ENCODE results near the gene ADCY3. TPM values are rescaled to one million over a fixed set of nuclear protein-coding genes. Genes with fewer than 3 reads are reported as not detected.

ADCY3 gene
- polyA plus RNA-seq, 1 donor (not counting 4 experiments of a cell fraction or from before 2014, with no cell fraction given), result 33.2 TPM

DNA sequence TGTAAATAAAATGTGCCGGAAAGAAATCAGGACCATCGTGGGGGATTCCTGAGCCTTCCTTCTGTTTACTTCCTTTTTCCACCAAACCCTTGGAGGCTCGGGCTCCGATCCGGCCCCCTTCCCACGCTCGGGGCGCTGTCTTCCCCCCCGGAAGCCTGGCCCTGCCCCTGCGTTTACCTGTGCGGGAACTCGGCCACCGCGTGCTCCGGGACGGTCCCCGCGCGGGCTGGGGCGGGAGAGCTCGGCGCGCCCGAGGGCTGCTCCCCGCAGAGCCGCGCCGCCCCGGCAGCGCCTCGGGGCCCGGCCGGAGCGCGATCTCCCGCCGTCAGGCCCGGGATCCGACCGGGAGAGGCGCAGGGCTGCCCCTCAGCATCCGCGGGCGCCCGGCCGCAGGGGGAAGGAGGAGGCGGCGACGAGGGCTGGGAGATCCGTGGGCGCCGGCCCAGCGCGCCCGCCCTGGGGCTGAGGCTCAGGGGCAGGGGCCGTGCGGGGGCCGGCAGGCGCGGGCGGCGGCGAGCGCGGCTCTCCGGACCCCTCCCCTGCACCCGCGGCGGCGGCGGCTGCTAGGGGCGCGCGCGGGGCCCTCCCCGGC is 435 bp downstream of the ADCY3 start:
- H3K9ac ChIP-seq (ENCODE audit: control insufficient read depth, extremely low read depth, insufficient read depth, low read length), result peak overlapping the region; percentile 76
- DNase-seq (ENCODE audit: low read depth, low spot score) (no peak), FAIRE-seq (no peak)
- H3K36me3 ChIP-seq (ENCODE audit: control insufficient read depth in 2 of 2, extremely low read depth in 1 of 2, insufficient read depth in 2 of 2, low read length in 2 of 2), result peaks cover 7% of the 10 kb centered on the region in 2 experiments
- peak overlapping the region; percentile 93 for H3K4me2 ChIP-seq (ENCODE audit: control insufficient read depth, extremely low read depth, insufficient read depth, low read depth, low read length)
- H3K4me3 ChIP-seq (ENCODE audit: control insufficient read depth in 2 of 3, extremely low read depth in 1 of 3, insufficient read depth in 2 of 3, low read depth in 1 of 3, low read length in 3 of 3), result peak overlapping the region; percentile 46 to 83 (median 80)
- H3K27ac ChIP-seq (ENCODE audit: control insufficient read depth, insufficient read depth, low read length), result peak overlapping the region; percentile 60
- dilution Hi-C loops (cut with MboI; ENCODE audit: extremely low pct_ligation_motif_present, low sequenced_read_pairs), result no loop called here
- no peaks in the 10 kb centered on the region for H3K27me3 ChIP-seq (ENCODE audit: control insufficient read depth, extremely low read depth, insufficient read depth, low read length)
- peaks cover 14% of the 10 kb centered on the region for H3K4me1 ChIP-seq (ENCODE audit: control insufficient read depth, extremely low read depth, insufficient read depth, low read length)
- H3K79me2 ChIP-seq (ENCODE audit: control insufficient read depth, insufficient read depth, low read length), result peaks cover 39% of the 10 kb centered on the region
- H3K9me3 ChIP-seq (ENCODE audit: control insufficient read depth, low read depth, low read length), result no peaks in the 10 kb centered on the region
- H3K9me1 ChIP-seq (ENCODE audit: control insufficient read depth, extremely low read depth, insufficient read depth, low read length), result peaks cover 4% of the 10 kb centered on the region
- TF ChIP-seq, protein P1, sequence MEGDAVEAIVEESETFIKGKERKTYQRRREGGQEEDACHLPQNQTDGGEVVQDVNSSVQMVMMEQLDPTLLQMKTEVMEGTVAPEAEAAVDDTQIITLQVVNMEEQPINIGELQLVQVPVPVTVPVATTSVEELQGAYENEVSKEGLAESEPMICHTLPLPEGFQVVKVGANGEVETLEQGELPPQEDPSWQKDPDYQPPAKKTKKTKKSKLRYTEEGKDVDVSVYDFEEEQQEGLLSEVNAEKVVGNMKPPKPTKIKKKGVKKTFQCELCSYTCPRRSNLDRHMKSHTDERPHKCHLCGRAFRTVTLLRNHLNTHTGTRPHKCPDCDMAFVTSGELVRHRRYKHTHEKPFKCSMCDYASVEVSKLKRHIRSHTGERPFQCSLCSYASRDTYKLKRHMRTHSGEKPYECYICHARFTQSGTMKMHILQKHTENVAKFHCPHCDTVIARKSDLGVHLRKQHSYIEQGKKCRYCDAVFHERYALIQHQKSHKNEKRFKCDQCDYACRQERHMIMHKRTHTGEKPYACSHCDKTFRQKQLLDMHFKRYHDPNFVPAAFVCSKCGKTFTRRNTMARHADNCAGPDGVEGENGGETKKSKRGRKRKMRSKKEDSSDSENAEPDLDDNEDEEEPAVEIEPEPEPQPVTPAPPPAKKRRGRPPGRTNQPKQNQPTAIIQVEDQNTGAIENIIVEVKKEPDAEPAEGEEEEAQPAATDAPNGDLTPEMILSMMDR (optimal IDR thresholded peaks at IDR 0.05 in 1 of 3, IDR thresholded peaks at IDR 0.05 in 1 of 3, conservative IDR thresholded peaks at IDR 0.05 in 1 of 3; ENCODE audit: extremely low read depth in 1 of 3, insufficient read depth in 2 of 3, low read length in 3 of 3), result no peak
- no peak for TF ChIP-seq EZH2 (IDR thresholded peaks at IDR 0.05; ENCODE audit: low read length)
- peaks cover 2% of the 10 kb centered on the region for H4K20me1 ChIP-seq (ENCODE audit: control insufficient read depth, extremely low read depth, insufficient read depth, low read length)
- peak overlapping the region; percentile 91 for H2AFZ ChIP-seq (ENCODE audit: control insufficient read depth, low read length)

DNA sequence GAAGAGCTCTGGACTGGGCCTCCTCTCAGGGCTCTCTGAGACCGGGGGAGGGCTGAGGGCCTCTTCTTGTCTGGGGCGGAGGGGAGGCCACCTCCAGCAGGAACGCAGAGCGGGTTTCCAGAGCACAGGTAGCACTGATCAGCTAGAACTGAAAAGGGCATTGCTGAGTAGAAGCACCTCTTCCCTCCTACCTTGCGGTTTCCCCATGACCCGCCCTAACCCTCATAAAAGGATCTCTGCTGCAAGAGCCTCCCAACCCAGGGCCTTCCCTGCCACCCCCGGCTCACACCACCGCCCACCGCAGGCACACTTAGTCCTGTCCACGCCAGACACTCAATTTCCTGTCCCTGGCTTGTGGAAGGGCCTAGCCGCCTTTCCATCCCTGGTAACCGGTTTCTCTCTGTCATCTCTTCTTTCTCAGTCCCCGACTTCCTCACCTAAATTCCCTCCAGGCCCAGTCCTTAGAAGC is 966 bp downstream of the ADCY3 start:
- peak overlapping the region; percentile 93 for H3K4me2 ChIP-seq (ENCODE audit: control insufficient read depth, extremely low read depth, insufficient read depth, low read depth, low read length)
- DNase-seq (ENCODE audit: low read depth, low spot score) (no peak), FAIRE-seq (peak; percentile 61)
- H2AFZ ChIP-seq (ENCODE audit: control insufficient read depth, low read length), result peak overlapping the region; percentile 91
- H3K9ac ChIP-seq (ENCODE audit: control insufficient read depth, extremely low read depth, insufficient read depth, low read length), result peak overlapping the region; percentile 76
- H3K36me3 ChIP-seq (ENCODE audit: control insufficient read depth in 2 of 2, extremely low read depth in 1 of 2, insufficient read depth in 2 of 2, low read length in 2 of 2), result peaks cover 7% of the 10 kb centered on the region in 2 experiments
- no peaks in the 10 kb centered on the region for H3K9me3 ChIP-seq (ENCODE audit: control insufficient read depth, low read depth, low read length)
- H3K27ac ChIP-seq (ENCODE audit: control insufficient read depth, insufficient read depth, low read length), result peak overlapping the region; percentile 60
- H3K4me3 ChIP-seq (ENCODE audit: control insufficient read depth in 2 of 3, extremely low read depth in 1 of 3, insufficient read depth in 2 of 3, low read depth in 1 of 3, low read length in 3 of 3), result peak overlapping the region; percentile 46 to 83 (median 80)
- no peak for TF ChIP-seq EZH2 (IDR thresholded peaks at IDR 0.05; ENCODE audit: low read length)
- TF ChIP-seq, protein P1 (optimal IDR thresholded peaks at IDR 0.05 in 1 of 3, IDR thresholded peaks at IDR 0.05 in 1 of 3, conservative IDR thresholded peaks at IDR 0.05 in 1 of 3; ENCODE audit: extremely low read depth in 1 of 3, insufficient read depth in 2 of 3, low read length in 3 of 3), result no peak
- dilution Hi-C loops (cut with MboI; ENCODE audit: extremely low pct_ligation_motif_present, low sequenced_read_pairs), result no loop called here
- H3K4me1 ChIP-seq (ENCODE audit: control insufficient read depth, extremely low read depth, insufficient read depth, low read length), result peaks cover 14% of the 10 kb centered on the region
- H4K20me1 ChIP-seq (ENCODE audit: control insufficient read depth, extremely low read depth, insufficient read depth, low read length), result peaks cover 2% of the 10 kb centered on the region
- no peaks in the 10 kb centered on the region for H3K27me3 ChIP-seq (ENCODE audit: control insufficient read depth, extremely low read depth, insufficient read depth, low read length)
- H3K79me2 ChIP-seq (ENCODE audit: control insufficient read depth, insufficient read depth, low read length), result peaks cover 39% of the 10 kb centered on the region
- H3K9me1 ChIP-seq (ENCODE audit: control insufficient read depth, extremely low read depth, insufficient read depth, low read length), result peaks cover 4% of the 10 kb centered on the region

All from keratinocyte (primary cell).